Fibroblast of skin of back (primary cell): ENCODE results near the gene SUSD3.

Experiments
- DNase-seq: peaks from one replicate; pipeline ENCODE4 v3.0.0-alpha.2; 2013

SUSD3 gene

GRCh38 chr9:93077367-93077766 lies 18.9 kb downstream of the SUSD3 start:
- DNase-seq, result no peak

GRCh38 chr9:93077811-93078210 lies 19.3 kb downstream of the SUSD3 start:
- no peak for DNase-seq

DNA sequence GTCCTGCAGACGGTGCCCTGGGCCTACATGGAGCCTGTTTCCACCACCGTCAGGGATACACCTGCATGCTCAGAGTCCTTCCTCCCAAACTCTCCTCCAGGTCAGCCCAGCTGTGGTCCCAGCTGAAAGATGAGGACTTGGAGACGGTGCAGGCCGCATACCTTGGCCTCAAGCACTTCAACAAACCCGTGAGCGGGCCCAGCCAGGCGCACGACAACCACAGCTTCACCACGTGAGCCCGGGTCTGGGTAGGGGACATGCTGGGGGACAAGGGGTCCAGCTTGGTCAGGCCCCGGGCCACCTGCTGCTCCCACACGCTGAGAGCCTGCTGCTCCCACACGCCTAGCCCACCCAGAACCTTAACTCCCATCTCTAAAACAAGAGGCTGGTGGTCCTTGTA lies 20.9 kb downstream of the SUSD3 start:
- DNase-seq, result no peak

GRCh38 chr9:93080406-93080805 lies 21.9 kb downstream of the SUSD3 start:
- DNase-seq, result no peak

- DNase-seq, result no peak
These were observed 22.6 kb downstream of the SUSD3 start for GRCh38 chr9:93081081-93081529.

- DNase-seq, result no peak
These were observed 23.4 kb downstream of the SUSD3 start for GRCh38 chr9:93081931-93082330.

- no peak for DNase-seq
These were observed 24.4 kb downstream of the SUSD3 start for GRCh38 chr9:93082841-93083411.

GRCh38 chr9:93083592-93084470 lies 25.3 kb downstream of the SUSD3 start:
- no peak for DNase-seq

GRCh38 chr9:93084471-93084881 lies 26.0 kb downstream of the SUSD3 start:
- DNase-seq, result no peak

DNA sequence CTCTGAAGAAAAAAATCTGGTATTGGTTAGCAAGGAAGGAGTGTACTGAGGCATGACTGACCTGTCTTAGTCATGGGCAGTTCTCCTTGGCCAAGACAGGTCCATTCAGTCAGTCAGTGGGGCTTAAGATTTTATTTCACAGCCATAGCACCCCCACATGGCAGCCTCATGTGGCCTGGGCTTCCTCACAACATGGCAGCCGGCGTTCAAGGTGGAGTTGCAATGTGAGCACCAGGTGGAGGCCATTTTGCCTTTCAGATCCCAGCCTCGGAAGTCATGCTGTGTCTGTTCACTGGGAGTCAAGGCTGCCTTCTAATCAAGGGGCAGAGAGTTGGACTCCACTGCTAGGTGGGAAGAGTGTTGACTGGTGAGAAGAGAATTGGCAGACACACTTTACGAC lies 27.2 kb downstream of the SUSD3 start:
- DNase-seq, result no peak

DNA sequence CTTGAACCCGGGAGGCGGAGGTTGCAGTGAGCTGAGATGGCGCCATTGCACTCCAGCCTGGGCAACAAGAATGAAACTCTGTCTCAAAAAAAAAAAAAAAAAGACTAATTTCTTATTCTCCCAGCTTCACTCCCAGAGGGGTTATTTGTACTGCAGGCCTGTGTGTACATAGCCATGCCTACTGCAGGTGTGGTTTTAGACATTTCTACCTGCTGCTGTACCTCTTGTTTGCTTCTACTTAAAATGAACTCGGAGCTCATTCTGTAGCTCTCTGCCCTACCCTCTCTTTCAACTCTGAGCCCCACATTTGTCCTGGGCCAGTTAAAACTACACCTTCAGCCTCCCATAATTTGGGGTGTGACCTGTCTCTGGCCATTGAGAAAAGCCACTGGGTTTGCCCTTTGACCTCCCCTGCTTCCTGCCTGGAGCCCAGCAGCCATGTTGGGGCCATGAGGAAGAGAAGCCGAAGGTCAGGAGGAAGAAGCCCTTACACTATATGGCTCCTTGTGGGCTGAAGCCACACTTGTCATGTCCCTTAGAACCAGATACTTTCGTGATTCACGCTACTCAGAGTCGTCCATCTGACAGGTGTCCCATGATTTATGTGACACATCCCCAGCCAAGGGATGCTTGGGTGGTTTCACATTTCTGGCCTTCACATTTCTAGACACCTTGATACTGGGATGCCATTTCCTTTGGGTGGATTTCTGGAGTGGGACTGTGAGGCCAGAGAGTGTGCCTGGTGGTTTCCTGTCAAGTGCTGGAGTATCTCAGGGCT lies 28.1 kb downstream of the SUSD3 start:
- no peak for DNase-seq

DNA sequence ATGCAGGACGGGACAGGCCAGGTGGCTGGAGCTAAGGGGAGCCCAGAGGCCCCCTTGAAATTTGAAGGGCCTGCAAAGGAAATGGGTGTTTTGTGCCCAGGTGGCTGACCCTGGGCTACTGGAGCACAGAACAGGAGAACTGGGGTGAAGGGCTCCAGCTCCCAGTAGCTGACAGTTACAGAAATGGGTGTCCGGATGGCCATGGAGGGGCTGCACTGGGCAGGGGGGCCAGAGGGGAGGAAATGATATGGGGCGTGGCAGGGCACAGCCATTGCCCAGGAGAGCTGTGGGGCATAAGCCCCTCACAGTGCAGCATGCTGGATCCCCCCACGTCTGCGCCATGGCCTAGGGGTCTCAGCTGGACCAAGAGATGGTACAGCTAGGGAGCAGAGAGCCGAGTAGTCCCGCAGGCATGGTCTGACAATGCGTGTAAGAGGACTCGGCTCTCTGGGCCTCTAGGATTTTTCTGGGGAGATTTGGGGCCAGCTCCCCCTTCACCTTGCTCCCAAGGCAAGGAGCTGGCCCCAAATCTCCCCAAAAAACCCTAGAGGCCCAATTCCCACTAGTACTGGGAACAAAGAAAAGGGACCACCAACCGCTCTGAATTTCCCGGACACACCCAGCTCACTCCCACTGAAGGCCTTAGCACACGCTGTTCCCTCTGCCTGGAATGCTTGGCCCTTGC lies 29.6 kb downstream of the SUSD3 start:
- no peak for DNase-seq

DNA sequence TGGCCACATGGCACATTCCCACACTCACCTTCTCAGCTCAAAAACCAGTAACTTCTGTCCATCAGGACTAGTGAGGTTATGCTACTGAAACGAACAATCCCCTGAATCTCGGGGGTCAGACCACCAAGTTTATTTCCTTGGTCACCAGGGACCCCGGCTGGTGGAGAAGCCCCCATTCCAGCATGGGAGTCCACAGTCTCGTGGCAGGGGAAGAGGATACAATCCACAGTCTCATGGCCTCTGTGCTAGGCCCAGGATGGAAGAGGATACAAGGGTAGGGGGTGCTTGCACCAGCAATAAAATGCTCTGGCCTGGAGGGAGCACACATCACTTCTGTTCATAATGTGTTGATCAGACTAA lies 30.1 kb downstream of the SUSD3 start:
- no peak for DNase-seq

DNA sequence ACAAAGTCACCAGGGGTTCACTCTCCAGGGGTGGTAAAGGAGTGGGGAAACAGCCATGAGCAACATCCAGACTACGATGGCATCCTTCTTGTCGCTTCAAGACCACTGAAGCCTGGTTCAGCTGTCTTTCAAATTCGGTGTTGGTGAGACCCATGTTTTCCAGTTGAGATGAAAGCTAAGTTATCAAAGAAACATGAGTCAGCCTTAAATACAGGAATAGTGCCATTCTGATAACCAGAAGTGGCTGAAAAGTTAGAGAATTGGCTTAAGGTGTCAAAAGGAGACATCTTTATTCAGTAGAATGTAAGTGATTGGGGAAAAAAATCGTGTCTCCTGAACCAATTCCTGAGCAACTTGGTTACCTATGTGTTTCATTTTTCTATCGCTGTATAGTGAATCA lies 30.5 kb downstream of the SUSD3 start:
- no peak for DNase-seq

DNA sequence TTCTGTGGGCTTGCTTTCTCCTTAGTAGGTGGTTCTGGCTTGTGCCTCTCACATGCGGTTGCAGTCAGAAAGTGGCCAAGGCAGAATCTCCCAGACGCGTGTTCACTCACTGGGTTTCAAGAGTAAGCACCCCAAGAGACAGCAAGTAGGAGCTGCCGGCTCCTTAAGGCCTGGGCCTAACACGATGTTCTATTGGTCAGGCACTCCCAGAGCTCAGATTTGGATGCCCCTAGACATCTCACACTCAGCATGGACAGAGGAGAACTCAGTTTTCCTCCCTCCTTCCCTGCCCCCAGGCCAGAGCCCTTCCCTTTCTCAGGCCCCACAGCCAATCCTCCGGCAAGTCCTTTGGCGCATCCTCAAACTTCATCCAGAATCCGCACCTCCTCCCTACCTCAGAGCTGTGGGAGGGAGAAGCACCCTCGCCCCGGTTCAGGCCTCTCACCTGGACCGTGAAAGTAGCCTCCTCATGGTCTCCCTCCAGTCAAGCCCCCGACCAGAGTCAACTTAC lies 31.0 kb downstream of the SUSD3 start:
- no peak for DNase-seq

- DNase-seq, result no peak
These were observed 31.7 kb downstream of the SUSD3 start for GRCh38 chr9:93090091-93090655.

GRCh38 chr9:93091056-93091452 lies 32.6 kb downstream of the SUSD3 start:
- DNase-seq, result no peak

DNA sequence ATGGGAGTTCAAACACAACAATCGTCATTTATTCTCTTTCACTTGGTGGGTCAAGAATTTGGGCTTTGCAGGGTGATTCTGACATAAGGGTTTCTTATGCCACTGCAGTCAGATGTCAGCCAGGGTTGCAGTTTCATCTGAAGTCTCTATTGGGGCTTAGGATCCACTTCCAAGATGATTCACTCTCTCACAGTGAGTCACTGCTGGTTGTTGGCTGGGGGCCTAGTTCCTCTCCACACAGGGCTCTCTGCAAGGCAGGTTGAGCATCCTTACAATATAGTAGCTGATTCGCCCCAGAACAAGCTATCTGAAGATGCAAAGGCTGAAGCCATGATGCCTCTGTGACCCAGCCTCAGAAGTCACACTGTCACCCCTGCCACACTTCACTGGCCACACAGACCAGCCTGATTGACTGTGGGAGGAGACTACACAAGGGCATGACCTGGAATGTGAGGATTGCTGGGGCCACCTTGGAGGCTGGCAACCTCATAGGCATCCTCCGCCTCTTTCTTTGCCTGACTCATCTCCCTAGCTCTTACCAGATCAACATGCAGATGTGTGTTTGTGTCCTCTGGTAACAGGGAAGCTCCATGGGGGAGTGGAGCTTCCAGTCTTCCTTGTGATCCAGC lies 33.1 kb downstream of the SUSD3 start:
- DNase-seq, result peak; percentile 69

GRCh38 chr9:93092251-93092991 lies 33.9 kb downstream of the SUSD3 start:
- no peak for DNase-seq

DNA sequence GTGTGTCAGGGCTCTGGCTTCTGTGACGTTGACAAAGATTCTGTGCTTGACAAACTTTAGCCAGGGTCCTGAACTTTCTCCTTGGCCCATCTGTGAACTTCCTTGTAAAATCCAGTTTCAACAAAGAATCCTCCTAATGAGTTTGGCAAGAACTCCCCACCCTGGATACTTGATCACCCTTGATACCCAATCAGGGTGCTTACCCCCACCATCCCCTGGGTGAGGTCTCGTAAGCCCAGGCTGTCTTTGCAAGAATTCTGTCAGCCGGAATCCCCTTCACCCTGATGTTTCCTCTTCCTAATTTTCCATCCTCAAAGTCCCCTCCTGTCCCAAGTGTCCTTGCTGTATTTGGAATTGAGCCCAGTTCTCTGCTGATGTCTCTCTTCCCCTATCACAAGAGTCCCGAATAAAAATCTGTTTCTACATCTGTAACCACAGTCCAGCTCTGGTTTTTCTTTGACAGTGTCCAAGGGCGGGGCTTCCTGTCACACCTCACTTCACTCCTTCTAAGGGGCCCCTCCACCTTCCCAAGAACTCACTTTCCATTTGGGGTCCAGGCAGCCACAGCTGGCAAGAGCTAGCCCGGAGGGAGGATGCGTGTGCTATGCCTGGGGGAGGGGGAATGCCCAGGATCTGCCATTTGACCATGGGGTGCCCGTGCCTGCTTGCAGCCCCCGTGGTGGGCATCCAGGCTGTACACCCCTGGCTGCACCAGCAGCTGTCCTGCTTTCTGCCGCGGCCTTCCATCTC lies 34.8 kb downstream of the SUSD3 start:
- no peak for DNase-seq
